ENCODE results near the gene PM20D1. TPM values are rescaled to one million over a fixed set of nuclear protein-coding genes. Genes with fewer than 3 reads are reported as not detected.

PM20D1 gene
- total RNA-seq, 1 experiment from 2014 or later = not detected

- H3K36me3 ChIP-seq (ENCODE audit: low read depth) = no peaks in the 10 kb centered on the region
- H3K4me3 ChIP-seq = no peak overlapping the region
- no peak overlapping the region for H2AFZ ChIP-seq
- no peak for DNase-seq
- H3K9me2 ChIP-seq (ENCODE audit: insufficient read depth) = no peaks in the 10 kb centered on the region
- intact Hi-C loops (cut with micrococcal nuclease; ENCODE audit: unreplicated experiment) = no loop called here
- no peaks in the 10 kb centered on the region for H3K27me3 ChIP-seq (ENCODE audit: insufficient read depth, low read depth)
- no peaks in the 10 kb centered on the region for H3K79me2 ChIP-seq (ENCODE audit: low read depth)
- no peak for TF ChIP-seq CTCF (conservative IDR thresholded peaks at IDR 0.05)
- H4K20me1 ChIP-seq (ENCODE audit: insufficient read depth) = no peaks in the 10 kb centered on the region
- BruUV-seq (replicated peaks) = no TSS peak
- no peak overlapping the region for H3K4me2 ChIP-seq
- H3K4me1 ChIP-seq (replicated peaks; ENCODE audit: insufficient read depth) = peaks cover 10% of the 10 kb centered on the region; the same call in 1 of the 2 replicates
- 0 out of 2 replicates have a peak, but pooled peaks cover 4% of the 10 kb centered on the region for H3F3A ChIP-seq (ENCODE audit: insufficient read depth, low read depth)
- ChIA-PET POLR2A (ENCODE audit: unreplicated experiment) (no interaction called here), CTCF (no interaction called here)
- H3K9me3 ChIP-seq (ENCODE audit: insufficient read depth, low read depth) = no peaks in the 10 kb centered on the region; the same call in 1 of the 2 replicates
- H3K27ac ChIP-seq = no peak overlapping the region
These were observed 6.5 kb upstream of the PM20D1 start for GRCh38 chr1:205856433-205856832.

GRCh38 chr1:205852969-205853368, 3.0 kb upstream of the PM20D1 start:
- H3K27me3 ChIP-seq (ENCODE audit: insufficient read depth, low read depth) = no peaks in the 10 kb centered on the region
- no peaks in the 10 kb centered on the region for H3K9me2 ChIP-seq (ENCODE audit: insufficient read depth)
- no peak overlapping the region for H3K27ac ChIP-seq
- TF ChIP-seq CTCF (conservative IDR thresholded peaks at IDR 0.05) = no peak
- no peak for TF ChIP-seq EZH2 (IDR thresholded peaks at IDR 0.05; ENCODE audit: low read depth)
- no peak overlapping the region for H2AFZ ChIP-seq
- H3K4me3 ChIP-seq = no peak overlapping the region
- no peaks in the 10 kb centered on the region for H3K79me2 ChIP-seq (ENCODE audit: low read depth)
- 0 out of 2 replicates have a peak, but pooled peaks cover 4% of the 10 kb centered on the region for H3F3A ChIP-seq (ENCODE audit: insufficient read depth, low read depth)
- H3K9me3 ChIP-seq (ENCODE audit: insufficient read depth, low read depth) = no peaks in the 10 kb centered on the region; the same call in 1 of the 2 replicates
- H3K4me2 ChIP-seq = no peak overlapping the region
- H4K20me1 ChIP-seq (ENCODE audit: insufficient read depth) = no peaks in the 10 kb centered on the region
- ChIA-PET POLR2A (ENCODE audit: unreplicated experiment) (no interaction called here), CTCF (interaction anchor here (0.7 kb wide), 1 partner anchor 103 kb away, joined by 3 read pairs; no protein-coding TSS in a partner anchor)
- no TSS peak for BruUV-seq (replicated peaks)
- H3K36me3 ChIP-seq (ENCODE audit: low read depth) = no peaks in the 10 kb centered on the region
- intact Hi-C loops (cut with micrococcal nuclease; ENCODE audit: unreplicated experiment) = no loop called here
- no peak for DNase-seq
- H3K4me1 ChIP-seq (replicated peaks; ENCODE audit: insufficient read depth) = peaks cover 10% of the 10 kb centered on the region; the same call in 1 of the 2 replicates

- TF ChIP-seq CTCF (conservative IDR thresholded peaks at IDR 0.05) (no peak), EZH2 (IDR thresholded peaks at IDR 0.05; ENCODE audit: low read depth) (no peak)
- BruUV-seq (replicated peaks) = no TSS peak
- no peaks in the 10 kb centered on the region for H3K27me3 ChIP-seq (ENCODE audit: insufficient read depth, low read depth)
- H3F3A ChIP-seq (ENCODE audit: insufficient read depth, low read depth) = 0 out of 2 replicates have a peak, but pooled peaks cover 4% of the 10 kb centered on the region
- no peaks in the 10 kb centered on the region for H3K36me3 ChIP-seq (ENCODE audit: low read depth)
- no peaks in the 10 kb centered on the region for H3K9me2 ChIP-seq (ENCODE audit: insufficient read depth)
- H3K9me3 ChIP-seq (ENCODE audit: insufficient read depth, low read depth) = no peaks in the 10 kb centered on the region; the same call in 1 of the 2 replicates
- ChIA-PET CTCF (no interaction called here), POLR2A (ENCODE audit: unreplicated experiment) (no interaction called here)
- intact Hi-C loops (cut with micrococcal nuclease; ENCODE audit: unreplicated experiment) = no loop called here
- no peak overlapping the region for H2AFZ ChIP-seq
- peak in 1 of 2 experiments; percentile 52 for DNase-seq
- peaks cover 10% of the 10 kb centered on the region; the same call in 1 of the 2 replicates for H3K4me1 ChIP-seq (replicated peaks; ENCODE audit: insufficient read depth)
- H3K79me2 ChIP-seq (ENCODE audit: low read depth) = no peaks in the 10 kb centered on the region
- H4K20me1 ChIP-seq (ENCODE audit: insufficient read depth) = no peaks in the 10 kb centered on the region
- no peak overlapping the region for H3K4me3 ChIP-seq
- H3K4me2 ChIP-seq = peak overlapping the region; percentile 26; the same call in 1 of the 2 replicates
- H3K27ac ChIP-seq = no peak overlapping the region
These were observed 2.1 kb upstream of the PM20D1 start for GRCh38 chr1:205851993-205852392.
